H9 (cell line): Measurements from ENCODE around the gene TMEM108. TPM values are rescaled to one million over a fixed set of nuclear protein-coding genes. Genes with fewer than 3 reads are reported as not detected.

ENCODE experiments used
- DNase-seq: peaks from one replicate; pipeline ENCODE4 v3.0.0-alpha.2; 2017
- H2AFZ ChIP-seq: one replicate; pipeline ENCODE4 v1.6.1; 2013; ENCODE audit warnings: mild to moderate bottlenecking, low read length, control low read depth, moderate library complexity
- H2AK5ac ChIP-seq: 2 replicates; pipeline ENCODE4 v1.6.1; 2013; ENCODE audit warnings: low read length, control low read depth, mixed read lengths; ENCODE audit not compliant: insufficient read length
- H2BK120ac ChIP-seq: one replicate; pipeline ENCODE4 v1.6.1; 2013; ENCODE audit warnings: low read depth, mild to moderate bottlenecking, low read length, control low read depth, inconsistent platforms; ENCODE audit not compliant: poor library complexity, severe bottlenecking
- H2BK12ac ChIP-seq: 2 replicates; pipeline ENCODE4 v1.6.1; 2013; ENCODE audit warnings: low read length, control low read depth, mixed read lengths, low read depth; ENCODE audit not compliant: insufficient read length
- H2BK15ac ChIP-seq: 2 replicates; pipeline ENCODE4 v1.6.1; 2013; ENCODE audit warnings: low read depth, low read length, control low read depth
- H2BK20ac ChIP-seq: one replicate; pipeline ENCODE4 v1.6.1; 2013; ENCODE audit warnings: low read depth, mild to moderate bottlenecking, low read length, control low read depth, inconsistent platforms; ENCODE audit not compliant: poor library complexity, severe bottlenecking
- H2BK5ac ChIP-seq: 2 replicates; pipeline ENCODE4 v1.6.1; 2013; ENCODE audit warnings: low read length, control low read depth, mixed read lengths; ENCODE audit not compliant: insufficient read length
- H3K14ac ChIP-seq: 2 replicates; pipeline ENCODE4 v1.6.1; 2013; ENCODE audit warnings: low read length, control low read depth; ENCODE audit not compliant: insufficient read depth
- H3K18ac ChIP-seq: 2 replicates; pipeline ENCODE4 v1.6.1; 2013; ENCODE audit warnings: low read depth, mild to moderate bottlenecking, mixed read lengths, low read length, control low read depth; ENCODE audit not compliant: insufficient read length
- H3K23ac ChIP-seq: 2 replicates; pipeline ENCODE4 v1.6.1; 2013; ENCODE audit warnings: low read length, control low read depth, mixed read lengths, low read depth; ENCODE audit not compliant: insufficient read length
- H3K23me2 ChIP-seq: 2 replicates; pipeline ENCODE4 v1.6.1; 2013; ENCODE audit warnings: low read depth, mild to moderate bottlenecking, mixed read lengths, low read length, control low read depth; ENCODE audit not compliant: insufficient read length, poor library complexity, severe bottlenecking
- H3K27ac ChIP-seq: 2 replicates; pipeline ENCODE4 v1.5.1; 2013; ENCODE audit warnings: low read length, control low read depth, mixed read lengths, low read depth; ENCODE audit not compliant: insufficient read length
- H3K27me3 ChIP-seq: 2 replicates; pipeline ENCODE4 v1.6.1; 2013; ENCODE audit warnings: low read length, control low read depth, inconsistent platforms; ENCODE audit not compliant: insufficient read depth
- H3K4ac ChIP-seq: 2 replicates; pipeline ENCODE4 v1.6.1; 2013; ENCODE audit warnings: low read depth, mild to moderate bottlenecking, control low read depth, inconsistent platforms, low read length, moderate library complexity
- H3K4me1 ChIP-seq: 2 replicates; pipeline ENCODE4 v1.6.1; 2013; ENCODE audit warnings: low read length, control low read depth, inconsistent platforms; ENCODE audit not compliant: insufficient read depth
- H3K4me2 ChIP-seq: 2 replicates; pipeline ENCODE4 v1.6.1; 2013; ENCODE audit warnings: low read length, control low read depth, mixed read lengths; ENCODE audit not compliant: insufficient read length, insufficient read depth
- H3K56ac ChIP-seq: 2 replicates; pipeline ENCODE4 v1.6.1; 2013; ENCODE audit warnings: low read depth, mild to moderate bottlenecking, mixed read lengths, low read length, control low read depth; ENCODE audit not compliant: insufficient read length
- H3K79me1 ChIP-seq: 2 replicates; pipeline ENCODE4 v1.6.1; 2013; ENCODE audit warnings: low read depth, mild to moderate bottlenecking, moderate library complexity, low read length, control low read depth, inconsistent platforms; ENCODE audit not compliant: insufficient read depth, poor library complexity, severe bottlenecking
- H3K79me2 ChIP-seq: 2 replicates; pipeline ENCODE4 v1.6.1; 2013; ENCODE audit warnings: low read length, control low read depth, inconsistent platforms; ENCODE audit not compliant: insufficient read depth
- H3K9ac ChIP-seq: 2 replicates; pipeline ENCODE4 v1.6.1; 2013; ENCODE audit warnings: low read length, control low read depth, mixed read lengths; ENCODE audit not compliant: insufficient read length; ENCODE audit errors: extremely low read depth
- H3K9me3 ChIP-seq: one replicate; pipeline ENCODE4 v1.6.1; 2013; ENCODE audit warnings: low read depth, low read length, inconsistent platforms; ENCODE audit not compliant: control insufficient read depth
- H3T11ph ChIP-seq: one replicate; pipeline ENCODE4 v1.6.1; 2013; ENCODE audit warnings: mild to moderate bottlenecking, low read length, control low read depth, inconsistent platforms
- H4K20me1 ChIP-seq: one replicate; pipeline ENCODE4 v1.6.1; 2013; ENCODE audit not compliant: control insufficient read depth, insufficient read length, insufficient read depth
- H4K5ac ChIP-seq: 2 replicates; pipeline ENCODE4 v1.6.1; 2013; ENCODE audit warnings: low read depth, mild to moderate bottlenecking, mixed read lengths, low read length, control low read depth; ENCODE audit not compliant: insufficient read length
- H4K8ac ChIP-seq: replicated peaks from 2 replicates; pipeline ENCODE4 v1.6.1; 2013; ENCODE audit warnings: low read length, control low read depth, mixed read lengths, low read depth; ENCODE audit not compliant: insufficient read length
- H4K91ac ChIP-seq: 2 replicates; pipeline ENCODE4 v1.6.1; 2013; ENCODE audit warnings: low read depth, mild to moderate bottlenecking, moderate library complexity, mixed read lengths, low read length, control low read depth; ENCODE audit not compliant: insufficient read length
- H3K27ac Mint-ChIP-seq, 3 experiments: 2 replicates in 2 of 3; 3 replicates in 1 of 3; pipeline ENCODE4 v1.8.0; 2020 to 2021; ENCODE audit warnings: mixed read lengths in 3 of 3, mild to moderate bottlenecking in 1 of 3, moderate library complexity in 1 of 3
- H3K27me3 Mint-ChIP-seq: 2 replicates; pipeline ENCODE4 v1.8.0; 2021; ENCODE audit warnings: low read depth, mild to moderate bottlenecking, moderate library complexity, mixed read lengths
- H3K36me3 Mint-ChIP-seq, 3 experiments: 2 replicates in 2 of 3; 3 replicates in 1 of 3; pipeline ENCODE4 v1.8.0; 2020 to 2021; ENCODE audit warnings: low read depth in 3 of 3, mixed read lengths in 3 of 3; ENCODE audit not compliant: insufficient read depth in 1 of 3
- H3K4me1 Mint-ChIP-seq, 2 experiments: 2 replicates each; pipeline ENCODE4 v1.8.0; 2020; ENCODE audit warnings: mixed read lengths in 2 of 2
- H3K4me3 Mint-ChIP-seq, 2 experiments: 2 replicates in 1 of 2; 3 replicates in 1 of 2; pipeline ENCODE4 v1.8.0; 2020 to 2021; ENCODE audit warnings: mild to moderate bottlenecking in 2 of 2, mixed read lengths in 2 of 2, moderate library complexity in 1 of 2
- H3K9me3 Mint-ChIP-seq, 2 experiments: 2 replicates in 1 of 2; 3 replicates in 1 of 2; pipeline ENCODE4 v1.8.0; 2020; ENCODE audit warnings: mild to moderate bottlenecking in 2 of 2, mixed read lengths in 2 of 2, moderate library complexity in 1 of 2
- WGBS: extraction: QIAGEN DNeasy Blood & Tissue Kit; methylation state at CpG from one replicate; pipeline ENCODE4 v1.1.7; 2013; ENCODE audit warnings: missing lambda C conversion rate, low lambda C conversion rate, mixed read lengths; ENCODE audit not compliant: insufficient read length; ENCODE audit errors: extremely low coverage; 5-methylcytosine and 5-hydroxymethylcytosine counted together
- total RNA-seq: library from RNA; stranded (reverse); gene quantifications from 2 replicates; pipeline ENCODE4 v1.2.1, GENCODE V29; 2021
- TF ChIP-seq, protein P1 (sequence below): fragments of 200-600 bp; sonication (generic); conservative IDR thresholded peaks from 3 replicates; pipeline ENCODE4 v1.8.0; 2021; ENCODE audit warnings: antibody characterized with exemption, mild to moderate bottlenecking

Gene TMEM108
- total RNA-seq, 1 experiment from 2014 or later = 5.0 TPM

DNA sequence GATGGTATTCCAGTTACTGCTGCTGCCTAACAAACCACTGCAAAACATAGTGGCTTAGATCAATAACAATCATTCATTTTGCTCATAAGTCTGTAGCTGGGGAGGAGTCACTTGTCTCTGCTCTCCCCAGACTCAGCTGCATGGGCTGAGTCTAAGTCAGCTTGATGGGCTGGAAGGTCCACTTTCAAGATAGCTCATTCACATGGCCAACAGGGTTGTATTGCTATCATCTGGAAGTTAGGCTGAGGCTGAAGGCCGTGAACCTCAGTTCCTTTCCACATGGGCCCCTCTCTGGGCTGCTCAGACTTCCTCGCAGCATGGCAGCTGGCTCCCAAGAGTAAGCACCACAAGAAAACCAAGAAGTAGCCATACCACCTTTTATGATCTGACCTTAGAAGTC is 333.0 kb downstream of the TMEM108 start:
- no CpG with 5 or more reads among the region's 2 CpGs for WGBS
- Histone ChIP-seq H3K18ac (no peak overlapping the region), H2BK12ac (no peak overlapping the region), H2AK5ac (no peak overlapping the region), H3K9me3 (no peaks in the 10 kb centered on the region), H3K79me2 (no peaks in the 10 kb centered on the region), H2BK15ac (no peak overlapping the region), H4K5ac (no peak overlapping the region), H3K27ac (no peak overlapping the region), H3K56ac (no peak overlapping the region), H3K4ac (no peak overlapping the region), H2BK120ac (no peak overlapping the region), H2BK5ac (no peak overlapping the region), H2AFZ (no peak overlapping the region), H3K14ac (no peak overlapping the region), H3K9ac (no peak overlapping the region), H4K91ac (no peak overlapping the region), H4K8ac (no peak overlapping the region), H2BK20ac (no peak overlapping the region), H3K79me1 (no peaks in the 10 kb centered on the region), H3K23ac (no peak overlapping the region), H4K20me1 (no peaks in the 10 kb centered on the region), H3K4me2 (no peak overlapping the region), H3T11ph (no peak overlapping the region), H3K23me2 (no peaks in the 10 kb centered on the region), H3K27me3 (no peaks in the 10 kb centered on the region), H3K4me1 (peaks cover 12% of the 10 kb centered on the region)
- Mint-ChIP-seq H3K9me3 (no peaks in the 10 kb centered on the region), H3K4me1 (peaks cover 20 to 21% of the 10 kb centered on the region in 2 experiments), H3K4me3 (no peak overlapping the region), H3K27ac (no peak overlapping the region), H3K27me3 (no peaks in the 10 kb centered on the region), H3K36me3 (no peaks in the 10 kb centered on the region)
- peak; percentile 7 for DNase-seq
- TF ChIP-seq, protein P1, sequence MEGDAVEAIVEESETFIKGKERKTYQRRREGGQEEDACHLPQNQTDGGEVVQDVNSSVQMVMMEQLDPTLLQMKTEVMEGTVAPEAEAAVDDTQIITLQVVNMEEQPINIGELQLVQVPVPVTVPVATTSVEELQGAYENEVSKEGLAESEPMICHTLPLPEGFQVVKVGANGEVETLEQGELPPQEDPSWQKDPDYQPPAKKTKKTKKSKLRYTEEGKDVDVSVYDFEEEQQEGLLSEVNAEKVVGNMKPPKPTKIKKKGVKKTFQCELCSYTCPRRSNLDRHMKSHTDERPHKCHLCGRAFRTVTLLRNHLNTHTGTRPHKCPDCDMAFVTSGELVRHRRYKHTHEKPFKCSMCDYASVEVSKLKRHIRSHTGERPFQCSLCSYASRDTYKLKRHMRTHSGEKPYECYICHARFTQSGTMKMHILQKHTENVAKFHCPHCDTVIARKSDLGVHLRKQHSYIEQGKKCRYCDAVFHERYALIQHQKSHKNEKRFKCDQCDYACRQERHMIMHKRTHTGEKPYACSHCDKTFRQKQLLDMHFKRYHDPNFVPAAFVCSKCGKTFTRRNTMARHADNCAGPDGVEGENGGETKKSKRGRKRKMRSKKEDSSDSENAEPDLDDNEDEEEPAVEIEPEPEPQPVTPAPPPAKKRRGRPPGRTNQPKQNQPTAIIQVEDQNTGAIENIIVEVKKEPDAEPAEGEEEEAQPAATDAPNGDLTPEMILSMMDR = no peak
